Body of pancreas (tissue), 4 donors: ENCODE results near the gene ANKRD55.
A peak's percentile ranks its signal among the peaks of the same experiment; 100 is the strongest.

Experiments used
- CTCF ChIP-seq, 7 experiments: fragments of 450-650 bp in 4 of 7; fragments of 200-600 bp in 3 of 7; sonication (generic) in 3 of 7; IDR thresholded peaks; one replicate each; pipeline ENCODE4 v1.5.1; 2016 to 2019; ENCODE audit warnings: antibody characterized with exemption in 7 of 7
- POLR2A ChIP-seq, 3 donors: fragments of 450-650 bp; IDR thresholded peaks; one replicate each; pipeline ENCODE4 v1.6.1; 2016; ENCODE audit warnings: antibody characterized with exemption in 3 of 3, mild to moderate bottlenecking in 2 of 3

GRCh38 chr5:56270568-56271392 lies 37.6 kb upstream of the ANKRD55 start:
- TF ChIP-seq POLR2A (IDR thresholded peaks at IDR 0.05) (no peak), CTCF (IDR thresholded peaks at IDR 0.05) (peak; percentile 93 to 99 (median 98))
